Stimulated activated CD4-positive, alpha-beta T cell treated with anti-CD3 and anti-CD28 coated beads, TNF-alpha, amount 100 ng/mL, for 1 hour (primary cell): Measurements from ENCODE around the gene CASR.

ENCODE experiments used
- DNase-seq, 3 donors: peaks; one replicate each; pipeline ENCODE4 v3.0.0-alpha.2; 2020; ENCODE audit warnings: low read depth in 3 of 3, low spot score in 1 of 3

CASR gene

GRCh38 chr3:122301063-122301462 lies 117.6 kb downstream of the CASR start:
- no peak for DNase-seq

GRCh38 chr3:122305818-122306621 lies 122.6 kb downstream of the CASR start:
- DNase-seq, result no peak

- no peak for DNase-seq
Observed at GRCh38 chr3:122306622-122306953, 123.1 kb downstream of the CASR start.

GRCh38 chr3:122307094-122307687 lies 123.7 kb downstream of the CASR start:
- DNase-seq, result no peak

GRCh38 chr3:122307976-122308375 lies 124.5 kb downstream of the CASR start:
- no peak for DNase-seq

- no peak for DNase-seq
Observed at GRCh38 chr3:122310361-122310760, 126.9 kb downstream of the CASR start.

GRCh38 chr3:122312826-122313225 lies 129.4 kb downstream of the CASR start:
- DNase-seq, result no peak

GRCh38 chr3:122313281-122313680 lies 129.8 kb downstream of the CASR start:
- no peak for DNase-seq

- DNase-seq, result no peak
Observed at GRCh38 chr3:122314228-122314876, 130.9 kb downstream of the CASR start.

- DNase-seq, result no peak
Observed at GRCh38 chr3:122315619-122316018, 132.2 kb downstream of the CASR start.

- no peak for DNase-seq
Observed at GRCh38 chr3:122316368-122316767, 132.9 kb downstream of the CASR start.

- no peak for DNase-seq
Observed at GRCh38 chr3:122318620-122319019, 135.2 kb downstream of the CASR start.

- DNase-seq, result no peak
Observed at GRCh38 chr3:122322095-122323075, 138.9 kb downstream of the CASR start.

- no peak for DNase-seq
Observed at GRCh38 chr3:122324871-122325323, 141.4 kb downstream of the CASR start, which contains the start of gene CSTA. CSTA (plus strand) TSS chr3:122325248; CDS start chr3:122325293, 45 bp downstream.

- no peak for DNase-seq
Observed at GRCh38 chr3:122325769-122326168, 142.3 kb downstream of the CASR start.

GRCh38 chr3:122331886-122332285 lies 148.4 kb downstream of the CASR start:
- DNase-seq, result no peak

GRCh38 chr3:122332551-122332950 lies 149.1 kb downstream of the CASR start:
- no peak for DNase-seq
